ENCODE results near the gene INHBC.

Gene INHBC

GRCh38 chr12:57467915-57468314, 33.3 kb downstream of the INHBC start:
- no peak for DNase-seq (ENCODE audit: low read depth)
- TF ChIP-seq CTCF (IDR thresholded peaks at IDR 0.05; ENCODE audit: control insufficient read depth, insufficient read depth, low read depth, low read length, missing control alignments) = no peak
- H3K4me3 ChIP-seq (ENCODE audit: control insufficient read depth, low read depth, low read length) = no peak overlapping the region

GRCh38 chr12:57469296-57470164, 34.9 kb downstream of the INHBC start:
- no peak for DNase-seq (ENCODE audit: low read depth)
- no peak overlapping the region for H3K4me3 ChIP-seq (ENCODE audit: control insufficient read depth, low read depth, low read length)
- no peak for TF ChIP-seq CTCF (IDR thresholded peaks at IDR 0.05; ENCODE audit: control insufficient read depth, insufficient read depth, low read depth, low read length, missing control alignments)

- no peak for TF ChIP-seq CTCF (IDR thresholded peaks at IDR 0.05; ENCODE audit: control insufficient read depth, insufficient read depth, low read depth, low read length, missing control alignments)
- DNase-seq (ENCODE audit: low read depth) = no peak
- no peak overlapping the region for H3K4me3 ChIP-seq (ENCODE audit: control insufficient read depth, low read depth, low read length)
Observed at GRCh38 chr12:57470286-57470969, 35.8 kb downstream of the INHBC start.

- DNase-seq (ENCODE audit: low read depth) = no peak
- TF ChIP-seq CTCF (IDR thresholded peaks at IDR 0.05; ENCODE audit: control insufficient read depth, insufficient read depth, low read depth, low read length, missing control alignments) = no peak
- H3K4me3 ChIP-seq (ENCODE audit: control insufficient read depth, low read depth, low read length) = no peak overlapping the region
Observed at GRCh38 chr12:57470970-57471656, 36.5 kb downstream of the INHBC start.

GRCh38 chr12:57471661-57472060, 37.1 kb downstream of the INHBC start:
- DNase-seq (ENCODE audit: low read depth) = no peak

More at GRCh38 chr12:57471661-57472060, 37.1 kb downstream of the INHBC start:
- no peak for TF ChIP-seq CTCF (IDR thresholded peaks at IDR 0.05; ENCODE audit: control insufficient read depth, insufficient read depth, low read depth, low read length, missing control alignments)
- H3K4me3 ChIP-seq (ENCODE audit: control insufficient read depth, low read depth, low read length) = no peak overlapping the region

Data from AG09309 (cell line).